Panc1 (cell line): Measurements from ENCODE around the gene HRH3. TPM values are rescaled to one million over a fixed set of nuclear protein-coding genes. Genes with fewer than 3 reads are reported as not detected.

ENCODE experiments used
- ATAC-seq: fragments of 200-7000 bp; cut with Tn5 transposase; 2 replicates; pipeline ENCODE4 v1.9.1; 2020; ENCODE audit warnings: mild to moderate bottlenecking, moderate library complexity
- BruUV-seq: library from RNA; stranded (reverse); fragments of 400-500 nt; replicated peaks from 2 replicates; lab custom pipeline; 2021; lab: Mats Ljungman, UMichigan
- CTCF ChIA-PET: fragments of 300-600 bp; sonication (Branson Sonifier 250); formaldehyde crosslinking; loops from one replicate; lab custom pipeline; 2022; ENCODE audit warnings: antibody characterized with exemption; lab: Charles Lee
- POLR2A ChIA-PET: fragments of 300-600 bp; sonication (Branson Sonifier 250); formaldehyde crosslinking; loops from one replicate; lab custom pipeline; 2022; ENCODE audit warnings: antibody characterized with exemption; lab: Charles Lee
- DNase-seq: peaks from one replicate; pipeline ENCODE4 v3.0.0-alpha.2; 2010; ENCODE audit warnings: low read depth, low spot score
- H3K27ac ChIP-seq: 2 replicates; pipeline ENCODE4 v1.5.1; 2011; ENCODE audit warnings: mild to moderate bottlenecking, low read length, inconsistent platforms
- H3K27me3 ChIP-seq: fragments of 200-500 bp; sonication (Bioruptor generic); 2 replicates; pipeline ENCODE4 v1.6.0; 2014; ENCODE audit warnings: low read length, inconsistent platforms; ENCODE audit not compliant: control insufficient read depth, insufficient read depth
- H3K36me3 ChIP-seq: fragments of 200-500 bp; sonication (Bioruptor generic); 2 replicates; pipeline ENCODE4 v1.5.1; 2014; ENCODE audit warnings: inconsistent platforms, mild to moderate bottlenecking, low read length, moderate library complexity; ENCODE audit not compliant: control insufficient read depth, insufficient read depth
- H3K4me1 ChIP-seq: 2 replicates; pipeline ENCODE4 v1.5.1; 2011; ENCODE audit warnings: inconsistent platforms, mild to moderate bottlenecking, low read length, moderate library complexity; ENCODE audit not compliant: control insufficient read depth, insufficient read depth
- H3K4me3 ChIP-seq, 2 experiments: 2 replicates each; pipeline ENCODE4 v1.5.1; 2011 to 2012; ENCODE audit warnings: low read depth in 2 of 2, low read length in 2 of 2, mild to moderate bottlenecking in 2 of 2, inconsistent platforms in 1 of 2, moderate library complexity in 1 of 2
- H3K9me3 ChIP-seq: fragments of 200-500 bp; sonication (Bioruptor generic); 2 replicates; pipeline ENCODE4 v1.5.1; 2014; ENCODE audit warnings: low read depth, mild to moderate bottlenecking, inconsistent platforms, low read length, moderate library complexity; ENCODE audit not compliant: control insufficient read depth, insufficient read depth
- POLR2AphosphoS5 ChIP-seq: IDR thresholded peaks from 2 replicates; pipeline ENCODE4 v1.6.1; 2012; ENCODE audit warnings: mild to moderate bottlenecking, low read depth, low read length, moderate library complexity
- REST ChIP-seq, 2 experiments: IDR thresholded peaks; 2 replicates each; pipeline ENCODE4 v1.6.1; 2011 to 2012; ENCODE audit warnings: low read depth in 2 of 2, control low read depth in 1 of 2, low read length in 1 of 2, mild to moderate bottlenecking in 1 of 2, moderate library complexity in 1 of 2; ENCODE audit not compliant: insufficient read depth in 1 of 2
- SIN3A ChIP-seq: IDR thresholded peaks from 2 replicates; pipeline ENCODE4 v1.6.1; 2012; ENCODE audit warnings: low read depth, mild to moderate bottlenecking, low read length, moderate library complexity, borderline replicate concordance; ENCODE audit not compliant: insufficient read depth
- TCF7L2 ChIP-seq: IDR thresholded peaks from 2 replicates; pipeline ENCODE4 v1.6.1; 2011; ENCODE audit warnings: mild to moderate bottlenecking, low read depth, low read length, inconsistent platforms
- in situ Hi-C: cut with HindIII; loops from 2 replicates; pipeline ENCODE4 v1.10.0; 2016; ENCODE audit warnings: low sequenced_read_pairs, low pct_unique_long_range_greater_than_20kb
- intact Hi-C: fragments of 100-400 bp; cut with micrococcal nuclease; formaldehyde crosslinking; loops from one replicate; pipeline ENCODE4 v1.10.0; 2022; ENCODE audit not compliant: unreplicated experiment
- total RNA-seq: library from RNA; stranded (reverse); gene quantifications from one replicate; pipeline ENCODE4 v1.2.1, GENCODE V29; 2021; ENCODE audit not compliant: unreplicated experiment
- TF ChIP-seq, protein P1 (sequence below): fragments of 450-650 bp; IDR thresholded peaks from 2 replicates; pipeline ENCODE4 v1.5.1; 2017; ENCODE audit warnings: mild to moderate bottlenecking

Gene HRH3
- total RNA-seq, 1 experiment from 2014 or later, result 0.10 TPM

GRCh38 chr20:62245911-62246280 is 25.8 kb upstream of the HRH3 start:
- TF ChIP-seq REST (IDR thresholded peaks at IDR 0.05; ENCODE audit: insufficient read depth in 1 of 2, low read depth in 2 of 2, low read length in 1 of 2) (no peak), SIN3A (no peak), POLR2AphosphoS5 (no peak), TCF7L2 (no peak)
- TF ChIP-seq, protein P1, sequence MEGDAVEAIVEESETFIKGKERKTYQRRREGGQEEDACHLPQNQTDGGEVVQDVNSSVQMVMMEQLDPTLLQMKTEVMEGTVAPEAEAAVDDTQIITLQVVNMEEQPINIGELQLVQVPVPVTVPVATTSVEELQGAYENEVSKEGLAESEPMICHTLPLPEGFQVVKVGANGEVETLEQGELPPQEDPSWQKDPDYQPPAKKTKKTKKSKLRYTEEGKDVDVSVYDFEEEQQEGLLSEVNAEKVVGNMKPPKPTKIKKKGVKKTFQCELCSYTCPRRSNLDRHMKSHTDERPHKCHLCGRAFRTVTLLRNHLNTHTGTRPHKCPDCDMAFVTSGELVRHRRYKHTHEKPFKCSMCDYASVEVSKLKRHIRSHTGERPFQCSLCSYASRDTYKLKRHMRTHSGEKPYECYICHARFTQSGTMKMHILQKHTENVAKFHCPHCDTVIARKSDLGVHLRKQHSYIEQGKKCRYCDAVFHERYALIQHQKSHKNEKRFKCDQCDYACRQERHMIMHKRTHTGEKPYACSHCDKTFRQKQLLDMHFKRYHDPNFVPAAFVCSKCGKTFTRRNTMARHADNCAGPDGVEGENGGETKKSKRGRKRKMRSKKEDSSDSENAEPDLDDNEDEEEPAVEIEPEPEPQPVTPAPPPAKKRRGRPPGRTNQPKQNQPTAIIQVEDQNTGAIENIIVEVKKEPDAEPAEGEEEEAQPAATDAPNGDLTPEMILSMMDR, result no peak
- H3K4me1 ChIP-seq, result no peaks in the 10 kb centered on the region
- ATAC-seq (no peak), DNase-seq (no peak)
- H3K36me3 ChIP-seq, result no peaks in the 10 kb centered on the region
- ChIA-PET CTCF (interaction anchor here (0.6 kb wide), 1 partner anchor 79 kb away, joined by 10 read pairs; no protein-coding TSS in a partner anchor), POLR2A (no interaction called here)
- H3K9me3 ChIP-seq, result no peaks in the 10 kb centered on the region
- no TSS peak for BruUV-seq
- H3K27ac ChIP-seq, result no peak overlapping the region
- in situ Hi-C loops (no loop called here), intact Hi-C loops (no loop called here)
- no peaks in the 10 kb centered on the region for H3K27me3 ChIP-seq
- no peak overlapping the region for H3K4me3 ChIP-seq

GRCh38 chr20:62244644-62245108 is 24.6 kb upstream of the HRH3 start:
- DNase-seq (no peak), ATAC-seq (no peak)
- Histone ChIP-seq H3K4me1 (no peaks in the 10 kb centered on the region), H3K9me3 (no peaks in the 10 kb centered on the region), H3K4me3 (no peak overlapping the region), H3K36me3 (no peaks in the 10 kb centered on the region), H3K27me3 (no peaks in the 10 kb centered on the region), H3K27ac (no peak overlapping the region)
- in situ Hi-C loops (no loop called here), intact Hi-C loops (no loop called here)
- ChIA-PET CTCF (no interaction called here), POLR2A (interaction anchor here (0.6 kb wide), 1 partner anchor 200 kb away, joined by 3 read pairs; no protein-coding TSS in a partner anchor)
- no TSS peak for BruUV-seq
- TF ChIP-seq REST (IDR thresholded peaks at IDR 0.05; ENCODE audit: insufficient read depth in 1 of 2, low read depth in 2 of 2, low read length in 1 of 2) (no peak), TCF7L2 (no peak), SIN3A (no peak), POLR2AphosphoS5 (no peak)
- TF ChIP-seq, protein P1, result no peak
